NCI-H345 (cell line): Measurements from ENCODE around the gene BANF2.

ENCODE experiments used
- DNase-seq: peaks from one replicate; lab custom pipeline; 2025; lab: John Stamatoyannopoulos, UW

BANF2 gene

DNA sequence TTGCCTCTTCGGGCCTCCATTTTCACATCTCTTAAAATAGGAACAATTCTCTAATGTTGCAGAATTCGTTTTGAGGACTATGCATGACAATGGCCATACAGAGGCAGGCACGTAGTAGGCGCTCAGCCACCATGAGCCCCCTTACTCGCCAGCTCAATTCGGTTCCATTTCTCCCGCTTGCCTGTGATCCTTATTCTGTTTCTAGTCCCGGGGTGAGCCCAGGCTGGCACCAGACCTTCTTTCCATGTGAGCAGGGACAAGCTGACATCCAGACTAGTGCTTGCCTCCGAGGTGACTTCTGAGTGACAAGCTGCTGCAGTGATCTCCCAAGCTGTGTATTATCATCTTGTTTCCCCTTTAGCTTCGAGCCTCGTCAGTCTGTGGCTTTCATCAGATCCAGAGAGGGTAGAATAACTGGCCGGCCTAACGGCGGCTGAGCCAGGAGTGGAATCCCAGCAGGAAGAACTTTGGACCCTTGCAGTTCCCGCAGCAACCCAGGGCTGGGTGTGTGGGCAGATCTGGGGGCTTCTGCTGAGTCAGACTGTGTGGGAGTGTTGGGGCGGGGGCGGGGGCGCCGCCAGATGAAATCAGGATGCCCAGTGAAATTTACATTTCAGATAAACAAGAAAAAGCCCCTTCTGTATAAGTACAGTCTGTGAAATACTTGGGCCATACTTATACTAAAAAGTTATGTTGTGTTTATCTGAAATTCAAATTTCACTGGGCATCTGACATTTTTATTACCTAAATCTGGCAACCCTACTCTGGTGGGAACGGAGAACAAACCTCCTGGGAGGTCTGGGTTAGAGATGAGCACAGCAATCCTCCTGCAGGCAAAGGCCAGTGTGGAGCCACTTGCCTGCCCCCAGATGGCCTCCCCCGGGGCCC, 10.9 kb downstream of the BANF2 start:
- no peak for DNase-seq

DNA sequence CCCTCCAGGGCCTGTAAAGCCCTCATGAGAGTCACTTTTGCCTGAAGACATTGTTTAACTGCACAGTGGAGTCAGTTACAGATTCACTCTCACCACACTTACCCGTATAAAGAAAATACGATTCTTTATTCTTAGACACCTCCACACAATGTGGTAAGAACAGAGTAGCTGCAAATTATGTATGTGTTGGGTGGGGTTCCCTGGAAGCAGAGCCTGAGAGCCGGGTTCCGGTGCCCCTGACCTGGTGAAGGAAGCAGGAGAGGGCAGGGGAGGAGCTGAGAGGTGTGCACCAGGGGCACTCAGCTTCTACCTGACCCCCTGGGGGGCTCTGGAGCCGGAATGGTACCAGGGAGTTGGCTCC, 11.5 kb downstream of the BANF2 start:
- DNase-seq = no peak

GRCh38 chr20:17712201-17712600, 12.4 kb downstream of the BANF2 start:
- DNase-seq = no peak

DNA sequence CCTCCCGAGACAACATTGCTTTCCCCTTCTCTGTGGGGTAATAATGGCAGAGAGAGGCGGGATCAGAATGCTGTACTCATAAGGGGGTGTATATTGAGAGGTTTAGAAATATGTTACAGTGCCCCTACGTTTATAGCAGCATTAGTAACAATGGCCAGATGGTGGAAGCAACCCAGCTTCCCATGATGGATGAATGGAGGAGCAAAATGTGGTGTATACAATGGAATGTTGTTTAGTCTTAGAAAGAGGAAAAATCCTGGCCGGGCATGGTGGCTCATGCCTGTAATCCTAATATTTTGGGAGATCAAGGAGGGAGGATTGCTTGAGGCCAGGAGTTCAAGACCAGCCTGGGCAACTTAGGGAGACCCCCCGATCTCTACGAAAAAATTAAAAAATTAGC, 12.9 kb downstream of the BANF2 start:
- DNase-seq = no peak

DNA sequence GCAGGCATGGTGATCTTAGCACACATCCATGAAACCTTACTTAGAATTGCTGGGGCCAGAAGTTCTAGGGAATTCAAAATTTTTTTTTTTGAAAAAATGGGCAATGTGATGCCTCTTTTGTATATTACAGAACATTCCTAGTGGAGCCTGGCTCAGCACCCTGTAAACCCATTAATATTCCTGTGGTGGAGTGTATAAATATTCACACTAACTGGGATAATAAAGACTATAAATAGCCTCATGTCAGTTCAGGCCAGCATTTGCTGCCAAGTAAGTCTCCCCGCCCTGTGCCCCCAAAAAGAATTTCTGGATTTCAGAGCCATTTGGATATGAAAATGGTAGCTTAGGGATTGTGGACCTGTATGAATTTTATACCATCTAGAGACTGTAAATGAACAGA, 14.8 kb downstream of the BANF2 start:
- no peak for DNase-seq

DNA sequence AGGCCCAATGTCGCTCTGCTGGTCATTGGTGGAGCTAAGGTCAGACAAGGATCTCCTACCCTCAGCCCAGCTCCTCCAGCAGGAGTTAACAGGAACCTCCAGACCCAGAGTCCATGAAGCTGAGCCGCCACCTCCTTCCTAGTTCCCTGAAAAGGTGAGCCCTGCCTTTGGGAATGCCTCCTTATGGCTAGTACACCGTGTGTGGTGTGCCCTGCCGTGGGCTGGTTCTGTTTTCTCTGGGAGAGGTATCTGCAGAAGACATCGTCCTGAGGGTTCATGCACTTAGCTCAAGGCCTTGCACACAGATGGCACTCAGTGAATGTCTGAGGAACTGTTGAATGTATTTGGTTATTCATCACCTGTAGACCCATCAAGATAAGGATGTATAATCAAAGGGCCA, 15.3 kb downstream of the BANF2 start:
- DNase-seq = no peak

GRCh38 chr20:17716331-17716730, 16.6 kb downstream of the BANF2 start:
- no peak for DNase-seq

- DNase-seq = no peak
Measured at GRCh38 chr20:17720755-17721154, 21.0 kb downstream of the BANF2 start.

DNA sequence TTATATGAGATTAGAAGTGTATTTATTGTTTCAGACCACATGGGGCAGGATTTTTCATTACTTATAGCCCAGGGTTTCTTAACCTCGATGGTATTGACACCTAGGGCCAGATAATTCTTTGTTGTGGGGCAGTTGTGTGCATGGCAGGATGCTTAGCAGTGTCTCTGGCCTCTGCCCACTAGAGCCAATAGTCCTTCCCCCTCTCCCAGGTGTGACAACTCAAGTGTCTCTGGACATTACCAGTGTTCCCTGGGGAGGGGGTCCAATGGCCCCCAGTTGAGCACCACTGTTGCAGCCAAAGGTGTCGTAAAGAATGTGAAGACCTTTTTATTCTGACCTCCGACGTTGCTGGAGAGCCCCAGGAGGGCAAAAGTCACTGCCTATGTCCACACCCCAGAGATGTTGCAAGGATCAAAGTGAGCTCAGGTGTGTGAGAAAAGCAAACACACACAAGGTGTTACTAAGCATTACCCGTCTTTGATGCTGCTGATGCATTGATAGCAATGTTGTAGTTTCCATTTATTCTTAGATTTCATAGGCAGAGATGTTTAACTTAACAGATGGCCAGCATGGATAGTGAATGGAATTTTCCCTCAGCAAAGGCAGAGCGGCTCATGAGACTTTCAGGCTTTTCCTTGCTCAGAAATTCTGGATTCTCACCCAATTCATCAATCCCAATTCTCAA, 22.2 kb downstream of the BANF2 start:
- no peak for DNase-seq

- DNase-seq = no peak
Measured at GRCh38 chr20:17722493-17723300, 22.9 kb downstream of the BANF2 start.

GRCh38 chr20:17723301-17723691, 23.5 kb downstream of the BANF2 start:
- DNase-seq = no peak

DNA sequence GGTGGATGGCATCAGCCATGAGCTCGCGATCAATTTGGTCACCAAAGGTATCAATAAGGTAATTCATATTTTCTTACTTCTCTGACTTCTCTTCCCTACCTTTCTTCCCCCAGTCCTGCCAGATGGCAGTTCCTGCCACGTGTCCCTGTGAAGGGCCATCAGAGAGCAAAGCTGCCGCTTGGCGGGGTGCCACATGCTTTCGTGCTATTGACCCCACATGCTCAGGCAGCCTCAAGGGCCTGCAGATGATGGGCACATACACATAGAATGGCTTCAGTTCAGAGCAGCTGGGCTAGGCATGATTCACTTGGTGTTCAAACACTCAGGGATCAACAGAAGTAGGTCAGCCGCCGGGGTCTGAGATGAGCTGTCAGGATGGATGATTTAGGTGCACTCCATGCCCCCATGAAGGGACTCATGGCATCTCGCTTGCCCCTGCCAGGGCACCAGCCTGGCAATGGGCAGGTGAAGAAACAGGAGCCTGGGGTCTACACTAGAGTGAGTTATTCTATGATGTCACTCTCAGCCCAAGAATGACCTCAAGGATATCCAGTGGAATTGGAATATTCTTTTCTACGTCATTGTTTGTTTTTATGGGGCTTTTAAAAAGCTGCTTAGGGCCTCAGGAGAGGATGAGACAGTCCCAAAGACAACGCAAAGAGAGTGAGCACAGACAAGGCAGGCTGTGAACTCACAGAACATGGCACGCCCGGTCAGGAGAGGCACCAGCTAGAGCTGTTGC, 25.5 kb downstream of the BANF2 start:
- peak; percentile 95 for DNase-seq

DNA sequence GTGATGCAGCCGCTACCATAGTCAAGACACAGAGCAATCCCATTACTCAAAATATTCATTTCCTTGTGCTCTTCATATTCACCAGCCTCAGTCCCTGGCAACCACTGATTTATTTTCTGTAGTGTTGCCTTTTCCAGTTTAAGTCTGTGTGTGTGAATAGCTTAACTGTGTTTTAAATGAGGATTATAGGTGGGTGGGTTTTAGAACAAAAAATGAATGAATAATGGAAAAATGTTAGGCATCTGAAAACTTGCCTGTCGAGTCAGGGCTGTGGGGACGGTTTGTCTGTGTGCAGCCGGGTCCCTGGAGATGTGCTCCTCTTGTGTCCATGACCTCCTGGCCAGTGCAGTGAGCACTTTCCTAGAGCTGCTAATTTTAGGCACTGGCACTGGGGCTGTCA, 27.1 kb downstream of the BANF2 start:
- no peak for DNase-seq

- no peak for DNase-seq
Measured at GRCh38 chr20:17727351-17727750, 27.6 kb downstream of the BANF2 start.

- DNase-seq = no peak
Measured at GRCh38 chr20:17728074-17728473, 28.3 kb downstream of the BANF2 start.

GRCh38 chr20:17730071-17730470, 30.3 kb downstream of the BANF2 start:
- no peak for DNase-seq

DNA sequence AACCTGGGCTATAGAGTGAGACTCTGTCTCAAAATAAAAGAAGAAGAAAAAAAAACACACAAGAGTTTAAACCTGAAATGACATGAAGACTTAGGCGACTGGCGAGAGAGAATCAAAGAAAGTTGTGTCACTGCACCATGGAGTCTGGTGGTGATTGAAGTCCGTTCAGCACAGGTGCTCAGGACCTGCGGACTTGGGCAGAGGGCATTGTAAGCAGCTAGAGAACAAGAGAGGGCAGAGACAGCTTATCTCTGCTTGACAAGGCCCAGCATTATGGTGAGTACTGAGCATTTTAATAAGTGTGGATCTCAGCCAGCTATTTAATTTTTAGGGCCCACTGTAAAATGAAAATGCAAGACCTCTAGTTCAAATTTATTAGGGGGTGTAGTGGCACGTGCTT, 31.5 kb downstream of the BANF2 start:
- no peak for DNase-seq

GRCh38 chr20:17732907-17733521, 33.2 kb downstream of the BANF2 start:
- DNase-seq = no peak

DNA sequence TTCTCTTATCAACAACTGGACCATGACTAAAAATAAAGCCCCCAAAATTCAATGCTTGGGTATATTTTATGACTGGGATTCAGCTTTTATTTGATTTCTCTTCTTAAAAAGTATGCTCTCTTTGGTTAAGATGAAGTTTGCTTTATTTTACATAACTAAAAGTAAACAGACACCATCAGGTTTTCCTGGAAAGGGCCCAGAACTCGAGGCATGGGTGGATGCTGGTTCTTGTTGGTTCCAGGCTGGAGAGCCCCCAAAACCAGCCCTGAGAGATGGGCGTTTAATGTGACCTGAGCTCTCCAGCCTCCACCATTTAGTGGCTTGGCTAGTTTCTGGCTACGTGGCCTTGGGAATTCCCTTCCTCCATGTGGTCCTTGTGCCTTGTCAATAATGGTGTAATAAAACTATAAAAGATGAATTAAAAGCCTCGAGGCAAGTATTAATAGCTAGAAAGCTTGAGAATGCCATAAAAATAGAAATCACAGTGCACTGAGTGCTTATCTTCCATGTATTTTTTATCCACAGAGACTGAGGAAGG, 34.1 kb downstream of the BANF2 start:
- no peak for DNase-seq

DNA sequence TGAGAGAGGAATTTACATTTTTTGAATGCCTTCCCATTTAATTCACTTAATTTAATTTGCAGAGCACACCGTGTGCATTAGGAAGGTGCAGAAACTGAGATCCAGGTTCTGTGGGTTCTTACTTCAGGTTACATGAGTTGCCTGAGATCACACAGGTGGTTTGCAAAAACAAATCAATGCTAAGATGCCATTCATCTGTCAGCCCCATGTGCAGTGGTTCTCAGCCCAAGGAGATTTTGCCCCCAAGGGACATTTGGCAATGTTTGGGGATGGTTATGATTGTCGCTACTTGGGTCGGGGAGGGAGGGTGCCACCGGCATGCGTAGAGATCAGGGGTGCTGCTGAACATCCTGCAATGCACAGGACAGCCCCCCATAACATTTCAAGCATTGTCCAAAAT, 34.6 kb downstream of the BANF2 start:
- no peak for DNase-seq

DNA sequence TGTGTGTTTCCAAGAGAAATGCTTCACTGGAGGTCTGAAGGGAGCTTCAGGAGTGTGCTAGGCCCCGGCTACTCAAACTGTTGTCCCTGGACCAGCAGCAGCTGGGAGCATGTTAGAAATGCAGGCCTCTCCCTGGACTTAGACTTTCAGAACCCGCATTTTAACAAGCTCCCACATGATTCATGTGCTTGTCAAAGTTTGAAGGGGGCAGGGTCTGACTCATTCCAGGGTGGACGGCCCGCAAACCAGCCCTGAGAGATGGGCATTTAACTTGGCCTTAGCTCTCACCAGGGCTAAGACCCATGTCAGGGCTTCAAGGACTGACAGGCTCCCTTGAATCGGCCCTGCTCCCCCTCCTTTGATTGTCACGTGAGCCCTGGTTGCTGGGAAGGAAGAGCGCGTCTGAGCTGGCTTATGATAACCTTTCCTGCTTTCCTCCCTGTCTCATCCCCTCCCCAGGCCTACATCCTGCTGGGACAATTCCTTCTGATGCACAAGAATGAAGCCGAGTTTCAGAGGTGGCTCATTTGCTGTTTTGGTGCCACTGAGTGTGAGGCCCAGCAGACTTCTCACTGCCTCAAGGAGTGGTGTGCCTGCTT, 35.5 kb downstream of the BANF2 start:
- no peak for DNase-seq
